Measurements from ENCODE around the gene ATG2B. TPM values are rescaled to one million over a fixed set of nuclear protein-coding genes. Genes with fewer than 3 reads are reported as not detected.

Gene ATG2B
- total and polyA plus RNA-seq, 9 of the 15 experiments (the other 6 are each of a cell fraction or from before 2014, with no cell fraction given), result 0.83 to 12.9 (median 8.7) TPM

DNA sequence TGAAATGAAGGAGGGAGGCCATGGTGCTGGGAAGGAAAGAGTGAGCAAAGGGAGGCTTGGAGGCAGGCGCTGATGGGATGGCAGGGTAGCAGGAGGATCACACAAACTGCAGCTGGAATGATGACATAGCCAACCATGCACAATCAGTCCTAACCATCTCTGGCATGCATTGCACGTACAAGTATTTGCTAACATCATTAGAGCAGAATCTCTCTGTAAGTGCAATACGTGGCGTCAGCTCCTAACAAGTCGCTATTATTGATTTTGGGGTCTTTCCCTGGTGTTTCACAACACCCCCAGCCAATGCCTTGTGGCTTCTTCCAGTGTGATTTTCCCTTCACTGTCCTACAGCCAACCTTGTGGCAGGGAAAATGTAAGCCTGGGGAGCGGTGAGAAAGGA, 88.6 kb downstream of the ATG2B start:
- H3K27ac ChIP-seq (ENCODE audit: extremely low read depth, low read depth, low read length), result no peak overlapping the region
- no peaks in the 10 kb centered on the region; the same call in none of the 2 replicates for H3K9me3 ChIP-seq (replicated peaks; ENCODE audit: control insufficient read depth, insufficient read depth, low read depth, low read length)
- H4K20me1 ChIP-seq (replicated peaks; ENCODE audit: control insufficient read depth, insufficient read depth, low read length), result no peaks in the 10 kb centered on the region
- H3K4me1 ChIP-seq (replicated peaks in 1 of 2; ENCODE audit: control insufficient read depth in 2 of 2, insufficient read depth in 2 of 2, low read length in 2 of 2), result no peaks in the 10 kb centered on the region
- H3K9me1 ChIP-seq (ENCODE audit: control insufficient read depth, insufficient read depth, low read length), result no peaks in the 10 kb centered on the region
- no peaks in the 10 kb centered on the region for H3K36me3 ChIP-seq (ENCODE audit: control insufficient read depth, insufficient read depth, low read length)
- no peak for TF ChIP-seq HNRNPLL (IDR thresholded peaks at IDR 0.05; ENCODE audit: low read depth, low read length, poor library complexity, severe bottlenecking)
- TF ChIP-seq CHD2 (IDR thresholded peaks at IDR 0.05; ENCODE audit: low read depth, low read length), result no peak
- no peak for TF ChIP-seq ELF4 (CRISPR knock-in tag; IDR thresholded peaks at IDR 0.05)
- TF ChIP-seq, protein P1, sequence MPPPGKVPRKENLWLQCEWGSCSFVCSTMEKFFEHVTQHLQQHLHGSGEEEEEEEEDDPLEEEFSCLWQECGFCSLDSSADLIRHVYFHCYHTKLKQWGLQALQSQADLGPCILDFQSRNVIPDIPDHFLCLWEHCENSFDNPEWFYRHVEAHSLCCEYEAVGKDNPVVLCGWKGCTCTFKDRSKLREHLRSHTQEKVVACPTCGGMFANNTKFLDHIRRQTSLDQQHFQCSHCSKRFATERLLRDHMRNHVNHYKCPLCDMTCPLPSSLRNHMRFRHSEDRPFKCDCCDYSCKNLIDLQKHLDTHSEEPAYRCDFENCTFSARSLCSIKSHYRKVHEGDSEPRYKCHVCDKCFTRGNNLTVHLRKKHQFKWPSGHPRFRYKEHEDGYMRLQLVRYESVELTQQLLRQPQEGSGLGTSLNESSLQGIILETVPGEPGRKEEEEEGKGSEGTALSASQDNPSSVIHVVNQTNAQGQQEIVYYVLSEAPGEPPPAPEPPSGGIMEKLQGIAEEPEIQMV (tag; conservative IDR thresholded peaks at IDR 0.05; ENCODE audit: low read depth), result no peak
- no peak for TF ChIP-seq PTBP1 (IDR thresholded peaks at IDR 0.05; ENCODE audit: low read depth, low read length)
- TF ChIP-seq, protein P2, sequence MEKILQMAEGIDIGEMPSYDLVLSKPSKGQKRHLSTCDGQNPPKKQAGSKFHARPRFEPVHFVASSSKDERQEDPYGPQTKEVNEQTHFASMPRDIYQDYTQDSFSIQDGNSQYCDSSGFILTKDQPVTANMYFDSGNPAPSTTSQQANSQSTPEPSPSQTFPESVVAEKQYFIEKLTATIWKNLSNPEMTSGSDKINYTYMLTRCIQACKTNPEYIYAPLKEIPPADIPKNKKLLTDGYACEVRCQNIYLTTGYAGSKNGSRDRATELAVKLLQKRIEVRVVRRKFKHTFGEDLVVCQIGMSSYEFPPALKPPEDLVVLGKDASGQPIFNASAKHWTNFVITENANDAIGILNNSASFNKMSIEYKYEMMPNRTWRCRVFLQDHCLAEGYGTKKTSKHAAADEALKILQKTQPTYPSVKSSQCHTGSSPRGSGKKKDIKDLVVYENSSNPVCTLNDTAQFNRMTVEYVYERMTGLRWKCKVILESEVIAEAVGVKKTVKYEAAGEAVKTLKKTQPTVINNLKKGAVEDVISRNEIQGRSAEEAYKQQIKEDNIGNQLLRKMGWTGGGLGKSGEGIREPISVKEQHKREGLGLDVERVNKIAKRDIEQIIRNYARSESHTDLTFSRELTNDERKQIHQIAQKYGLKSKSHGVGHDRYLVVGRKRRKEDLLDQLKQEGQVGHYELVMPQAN (IDR thresholded peaks at IDR 0.05; ENCODE audit: borderline replicate concordance), result no peak
- no peak for TF ChIP-seq SMAD4 (CRISPR knock-in tag; conservative IDR thresholded peaks at IDR 0.05)
- no peak for TF ChIP-seq RBBP5 (IDR thresholded peaks at IDR 0.05; ENCODE audit: borderline replicate concordance, insufficient read depth, low read length, poor library complexity, severe bottlenecking)
- no peak for TF ChIP-seq NFRKB (IDR thresholded peaks at IDR 0.05; ENCODE audit: low read depth)
- no peak for TF ChIP-seq KDM4B (IDR thresholded peaks at IDR 0.05; ENCODE audit: borderline replicate concordance in 2 of 2, low read depth in 1 of 2)
- no peak for TF ChIP-seq HDAC1 (IDR thresholded peaks at IDR 0.05)
- TF ChIP-seq, protein P3, sequence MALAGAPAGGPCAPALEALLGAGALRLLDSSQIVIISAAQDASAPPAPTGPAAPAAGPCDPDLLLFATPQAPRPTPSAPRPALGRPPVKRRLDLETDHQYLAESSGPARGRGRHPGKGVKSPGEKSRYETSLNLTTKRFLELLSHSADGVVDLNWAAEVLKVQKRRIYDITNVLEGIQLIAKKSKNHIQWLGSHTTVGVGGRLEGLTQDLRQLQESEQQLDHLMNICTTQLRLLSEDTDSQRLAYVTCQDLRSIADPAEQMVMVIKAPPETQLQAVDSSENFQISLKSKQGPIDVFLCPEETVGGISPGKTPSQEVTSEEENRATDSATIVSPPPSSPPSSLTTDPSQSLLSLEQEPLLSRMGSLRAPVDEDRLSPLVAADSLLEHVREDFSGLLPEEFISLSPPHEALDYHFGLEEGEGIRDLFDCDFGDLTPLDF (CRISPR knock-in tag; IDR thresholded peaks at IDR 0.05), result no peak
- no peak for TF ChIP-seq PHF8 (IDR thresholded peaks at IDR 0.05; ENCODE audit: borderline replicate concordance, low read length)
- TF ChIP-seq, protein P4, sequence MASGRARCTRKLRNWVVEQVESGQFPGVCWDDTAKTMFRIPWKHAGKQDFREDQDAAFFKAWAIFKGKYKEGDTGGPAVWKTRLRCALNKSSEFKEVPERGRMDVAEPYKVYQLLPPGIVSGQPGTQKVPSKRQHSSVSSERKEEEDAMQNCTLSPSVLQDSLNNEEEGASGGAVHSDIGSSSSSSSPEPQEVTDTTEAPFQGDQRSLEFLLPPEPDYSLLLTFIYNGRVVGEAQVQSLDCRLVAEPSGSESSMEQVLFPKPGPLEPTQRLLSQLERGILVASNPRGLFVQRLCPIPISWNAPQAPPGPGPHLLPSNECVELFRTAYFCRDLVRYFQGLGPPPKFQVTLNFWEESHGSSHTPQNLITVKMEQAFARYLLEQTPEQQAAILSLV (tag; IDR thresholded peaks at IDR 0.05), result no peak
- no peak for TF ChIP-seq ETV6 (IDR thresholded peaks at IDR 0.05; ENCODE audit: borderline replicate concordance in 1 of 2, low read depth in 2 of 2, low read length in 1 of 2)
- TF ChIP-seq ETV6 (CRISPR knock-in tag; IDR thresholded peaks at IDR 0.05; ENCODE audit: borderline replicate concordance), result no peak
- TF ChIP-seq ZNF212 (CRISPR knock-in tag; IDR thresholded peaks at IDR 0.05), result no peak
- TF ChIP-seq ZNF311 (CRISPR knock-in tag; IDR thresholded peaks at IDR 0.05), result no peak
- no peaks in the 10 kb centered on the region for H3K27me3 ChIP-seq (ENCODE audit: control insufficient read depth in 2 of 2, insufficient read depth in 2 of 2, low read length in 2 of 2)
- no peak overlapping the region for H3K4me2 ChIP-seq (ENCODE audit: insufficient read depth, low read length)
- intact Hi-C loops (cut with micrococcal nuclease) (loop anchor here (10.0 kb wide), 2 partner anchors 270 to 710 kb away; no protein-coding TSS in a partner anchor), in situ Hi-C loops (cut with MboI) (loop anchor here (25.0 kb wide), 1 partner anchor 712 kb away; no protein-coding TSS in a partner anchor)
- no peak for FAIRE-seq
- BruUV-seq (replicated peaks), result no TSS peak
- H3K4me3 ChIP-seq, result no peak overlapping the region
- WGBS (ENCODE audit: insufficient coverage, low coverage, missing lambda C conversion rate), result 1% methylated on average over 6 of the region's 6 CpGs
- ATAC-seq, result no peak
- ChIA-PET CTCF (ENCODE audit: low intra/inter-chr PET ratio) (no interaction called here), POLR2A (no interaction called here)
- H2AFZ ChIP-seq (ENCODE audit: low read depth, low read length), result no peak overlapping the region
- DNase-seq (ENCODE audit: extremely low read depth in 1 of 4, low spot score in 3 of 4), result no peak
- H3K79me2 ChIP-seq (ENCODE audit: control insufficient read depth, insufficient read depth, low read length), result no peaks in the 10 kb centered on the region
- no peak overlapping the region for H3K9ac ChIP-seq (ENCODE audit: insufficient read depth in 1 of 2, low read depth in 2 of 2, low read length in 2 of 2)
